GM18907 (cell line): ENCODE data around the gene PKD1L1.
A peak's percentile ranks its signal among the peaks of the same experiment; 100 is the strongest.
"Not testable (repeated sequence)": the region's sequence is repeated elsewhere in the genome, so short reads cannot be mapped to it uniquely, and the experiment has no call there.

Experiments
- ATAC-seq: cut with Tn5 transposase; IDR thresholded peaks from one replicate; pipeline ENCODE4 v1.9.1; 2021; ENCODE audit warnings: mild to moderate bottlenecking, moderate library complexity; ENCODE audit not compliant: unreplicated experiment

PKD1L1 gene

GRCh38 chr7:47957156-47957555, 8.9 kb upstream of the PKD1L1 start:
- no peak for ATAC-seq

GRCh38 chr7:47956220-47956619, 8.0 kb upstream of the PKD1L1 start:
- no peak for ATAC-seq

GRCh38 chr7:47954231-47954911, 6.1 kb upstream of the PKD1L1 start:
- ATAC-seq = peak; percentile 17

- ATAC-seq = peak; percentile 43
These were observed 5.6 kb upstream of the PKD1L1 start for GRCh38 chr7:47953822-47954221.

GRCh38 chr7:47952224-47952623, 4.0 kb upstream of the PKD1L1 start:
- no peak for ATAC-seq

GRCh38 chr7:47951374-47951773, 3.1 kb upstream of the PKD1L1 start:
- no peak for ATAC-seq

- ATAC-seq = no peak
These were observed 2.4 kb upstream of the PKD1L1 start for GRCh38 chr7:47950714-47951113.

GRCh38 chr7:47949703-47950102, 1.4 kb upstream of the PKD1L1 start:
- no peak for ATAC-seq

GRCh38 chr7:47947355-47947749, 914 bp downstream of the PKD1L1 start:
- ATAC-seq = no peak

GRCh38 chr7:47946581-47947354, 1.5 kb downstream of the PKD1L1 start:
- no peak for ATAC-seq

- peak; percentile 65 for ATAC-seq
These were observed 2.8 kb downstream of the PKD1L1 start for GRCh38 chr7:47945261-47946015.

- ATAC-seq = peak; percentile 7
These were observed 3.6 kb downstream of the PKD1L1 start for GRCh38 chr7:47944536-47945260.

- ATAC-seq = no peak
These were observed 4.4 kb downstream of the PKD1L1 start for GRCh38 chr7:47943676-47944474.

GRCh38 chr7:47942651-47943050, 5.6 kb downstream of the PKD1L1 start:
- not testable (repeated sequence) for ATAC-seq

GRCh38 chr7:47942132-47942531, 6.1 kb downstream of the PKD1L1 start:
- ATAC-seq = no peak

GRCh38 chr7:47941136-47941844, 7.0 kb downstream of the PKD1L1 start:
- ATAC-seq = no peak

GRCh38 chr7:47940088-47941013, 7.9 kb downstream of the PKD1L1 start:
- ATAC-seq = no peak

- ATAC-seq = no peak
These were observed 8.7 kb downstream of the PKD1L1 start for GRCh38 chr7:47939425-47940036.
